Spleen (tissue), 11 donors: ENCODE data around the gene CCDC177. TPM values are rescaled to one million over a fixed set of nuclear protein-coding genes. Genes with fewer than 3 reads are reported as not detected.

ENCODE experiments used
- DNase-seq: peaks from one replicate; pipeline ENCODE4 v3.0.0-alpha.2; 2020
- H3K27ac ChIP-seq, 8 donors: fragments of 200-600 bp; sonication (generic) in 7 of 8; 1 replicate in 4 of 8; 2 replicates in 4 of 8; pipeline versions ENCODE4 v1.5.0 to v1.8.0; 2016 to 2021; ENCODE audit warnings: inconsistent platforms in 4 of 8, mild to moderate bottlenecking in 4 of 8, moderate library complexity in 1 of 8
- H3K27me3 ChIP-seq, 7 donors: fragments of 200-600 bp; sonication (generic) in 6 of 7; replicated peaks in 1 of 7; 1 replicate in 4 of 7; 2 replicates in 3 of 7; pipeline versions ENCODE4 v1.5.0 to v1.8.0; 2016 to 2021; ENCODE audit warnings: inconsistent platforms in 3 of 7, mild to moderate bottlenecking in 1 of 7
- H3K36me3 ChIP-seq, 6 donors: fragments of 200-600 bp; sonication (generic) in 5 of 6; 1 replicate in 4 of 6; 2 replicates in 2 of 6; pipeline versions ENCODE4 v1.5.0 to v1.8.0; 2016 to 2021; ENCODE audit warnings: inconsistent platforms in 2 of 6
- H3K4me1 ChIP-seq, 6 donors: fragments of 200-600 bp; sonication (generic) in 5 of 6; 1 replicate in 3 of 6; 2 replicates in 3 of 6; pipeline versions ENCODE4 v1.5.0 to v1.8.0; 2016 to 2021; ENCODE audit warnings: inconsistent platforms in 3 of 6
- H3K4me3 ChIP-seq, 8 donors: fragments of 200-600 bp; sonication (generic) in 7 of 8; 1 replicate in 4 of 8; 2 replicates in 4 of 8; pipeline versions ENCODE4 v1.5.0 to v1.8.0; 2016 to 2021; ENCODE audit warnings: inconsistent platforms in 4 of 8, mild to moderate bottlenecking in 4 of 8, moderate library complexity in 2 of 8
- H3K9me3 ChIP-seq, 8 donors: fragments of 200-600 bp; sonication (generic) in 7 of 8; 1 replicate in 4 of 8; 2 replicates in 4 of 8; pipeline versions ENCODE4 v1.5.0 to v1.8.0; 2016 to 2021; ENCODE audit warnings: inconsistent platforms in 4 of 8
- CTCF ChIP-seq, 11 experiments: fragments of 200-600 bp in 7 of 11; fragments of 450-650 bp in 4 of 11; sonication (generic) in 4 of 11; IDR thresholded peaks in 8 of 11; conservative IDR thresholded peaks in 3 of 11; 1 replicate in 7 of 11; 2 replicates in 4 of 11; pipeline versions ENCODE4 v1.4.0 to v1.8.0; 2016 to 2021; ENCODE audit warnings: antibody characterized with exemption in 11 of 11, inconsistent platforms in 4 of 11, mild to moderate bottlenecking in 1 of 11
- POLR2A ChIP-seq, 3 donors: fragments of 450-650 bp; IDR thresholded peaks; one replicate each; pipeline ENCODE4 v1.5.1; 2017; ENCODE audit warnings: antibody characterized with exemption in 3 of 3, mild to moderate bottlenecking in 1 of 3
- POLR2AphosphoS5 ChIP-seq, 3 donors: sonication (generic); formaldehyde crosslinking; IDR thresholded peaks; one replicate each; pipeline ENCODE4 v1.5.1; 2017; ENCODE audit warnings: antibody characterized with exemption in 3 of 3
- WGBS, 5 donors: extraction: QIAGEN DNeasy Blood & Tissue Kit in 3 of 5; methylation state at CpG; one replicate each; pipeline versions ENCODE4 v1.1.5 to v1.1.7; 2013 to 2018; 5-methylcytosine and 5-hydroxymethylcytosine counted together
- intact Hi-C: fragments of 100-400 bp; cut with DNase I; formaldehyde crosslinking; loops from one replicate; pipeline ENCODE4 v1.15.0; 2023; ENCODE audit warnings: low total_unique reads
- polyA plus RNA-seq, 3 donors: library from polyadenylated mRNA; stranded (reverse); fragments of 200-250 nt; gene quantifications; one replicate each; pipeline ENCODE4 v1.2.1, GENCODE V29; 2013
- total RNA-seq, 7 donors: library from RNA; depleted of rRNA in 3 of 7; stranded (reverse); fragments of >200 nt in 3 of 7; fragmentation: NEBNext Ultra II Directional in 4 of 7; extraction: Animal tissue kit (Norgen Biotek cat#: 25700) in 4 of 7; gene quantifications; one replicate each; pipeline versions ENCODE4 v1.1.0 to v1.2.1, GENCODE V29; 2016 to 2021
- donor health status: healthy with polysubstance abuse.
- donor health status: DM: no; HTN: no; CAD: no; lungs with moderate emphysema.
- donor health status: DM: no; HTN: no; CAD: no.
- donor health status: Bipolar disorder and iron deficiency.
- donor health status: healthy.
- donor health status: DM: no; HTN: no; CAD: no.
- donor health status: DM: yes; HTN: yes; CAD: no.

The CCDC177 gene
- total and polyA plus RNA-seq, 10 donors: not detected

- Histone ChIP-seq H3K27ac (no peak overlapping the region), H3K4me3 (no peak overlapping the region), H3K9me3 (no peaks in the 10 kb centered on the region), H3K36me3 (no peaks in the 10 kb centered on the region), H3K27me3 (peaks cover 0 to 69% (median 15%) of the 10 kb centered on the region in 7 donors), H3K4me1 (peaks cover 0 to 18% (median 3%) of the 10 kb centered on the region in 6 donors)
- DNase-seq: no peak
- intact Hi-C loops: no loop called here
- 41 to 45% (median 44%) methylated on average over 12 of the region's 12 CpGs for WGBS, 5 donors
- TF ChIP-seq CTCF (IDR thresholded peaks at IDR 0.05 in 8 of 11, conservative IDR thresholded peaks at IDR 0.05 in 3 of 11) (no peak), POLR2AphosphoS5 (IDR thresholded peaks at IDR 0.05) (no peak), POLR2A (IDR thresholded peaks at IDR 0.05) (no peak)
Measured at GRCh38 chr14:69543341-69544115, 31.1 kb downstream of the CCDC177 start.

GRCh38 chr14:69542311-69542710 is 32.4 kb downstream of the CCDC177 start:
- no peak for DNase-seq
- Histone ChIP-seq H3K36me3 (no peaks in the 10 kb centered on the region), H3K4me3 (no peak overlapping the region), H3K27me3 (peaks cover 0 to 64% (median 2%) of the 10 kb centered on the region in 7 donors), H3K9me3 (no peaks in the 10 kb centered on the region), H3K27ac (no peak overlapping the region), H3K4me1 (peaks cover 0 to 12% (median 0%) of the 10 kb centered on the region in 6 donors)
- intact Hi-C loops: no loop called here
- 44 to 71% (median 59%) methylated on average over 2 of the region's 2 CpGs for WGBS, 5 donors
- no peak for TF ChIP-seq POLR2A (IDR thresholded peaks at IDR 0.05)
- no peak for TF ChIP-seq POLR2AphosphoS5 (IDR thresholded peaks at IDR 0.05)
- TF ChIP-seq CTCF (IDR thresholded peaks at IDR 0.05 in 8 of 11, conservative IDR thresholded peaks at IDR 0.05 in 3 of 11): no peak

GRCh38 chr14:69540654-69541335 is 33.9 kb downstream of the CCDC177 start:
- TF ChIP-seq POLR2AphosphoS5 (IDR thresholded peaks at IDR 0.05) (no peak), POLR2A (IDR thresholded peaks at IDR 0.05) (no peak), CTCF (IDR thresholded peaks at IDR 0.05 in 8 of 11, conservative IDR thresholded peaks at IDR 0.05 in 3 of 11) (no peak)
- intact Hi-C loops: no loop called here
- Histone ChIP-seq H3K27ac (peak overlapping the region in 3 of 8 donors; percentile 8 to 42 (median 32)), H3K27me3 (peaks cover 0 to 60% (median 0%) of the 10 kb centered on the region in 7 donors), H3K4me3 (no peak overlapping the region), H3K9me3 (no peaks in the 10 kb centered on the region), H3K4me1 (peaks cover 0 to 12% (median 0%) of the 10 kb centered on the region in 6 donors), H3K36me3 (no peaks in the 10 kb centered on the region)
- WGBS, 5 donors: 57 to 79% (median 68%) methylated on average over 5 of the region's 5 CpGs
- DNase-seq: no peak
